ENCODE results near the gene BMPR1B.

GRCh38 chr4:95155759-95156451 is 398.1 kb downstream of the BMPR1B start:
- TF ChIP-seq POLR2A (IDR thresholded peaks at IDR 0.05; ENCODE audit: low read depth, low read length) (no peak), POLR2AphosphoS5 (IDR thresholded peaks at IDR 0.05; ENCODE audit: low read depth, low read length) (no peak), TAF1 (IDR thresholded peaks at IDR 0.05; ENCODE audit: borderline replicate concordance, low read depth, low read length) (no peak)

Data from GM12892 (cell line).